GM11168 (cell line): Measurements from ENCODE around the gene GRIK4.

ENCODE experiments used
- in situ Hi-C: fragments of 300-500 bp; cut with MboI; formaldehyde crosslinking; loops from one replicate; pipeline ENCODE4 v1.12.0; 2022; ENCODE audit warnings: low sequenced_read_pairs; ENCODE audit not compliant: unreplicated experiment

Gene GRIK4

DNA sequence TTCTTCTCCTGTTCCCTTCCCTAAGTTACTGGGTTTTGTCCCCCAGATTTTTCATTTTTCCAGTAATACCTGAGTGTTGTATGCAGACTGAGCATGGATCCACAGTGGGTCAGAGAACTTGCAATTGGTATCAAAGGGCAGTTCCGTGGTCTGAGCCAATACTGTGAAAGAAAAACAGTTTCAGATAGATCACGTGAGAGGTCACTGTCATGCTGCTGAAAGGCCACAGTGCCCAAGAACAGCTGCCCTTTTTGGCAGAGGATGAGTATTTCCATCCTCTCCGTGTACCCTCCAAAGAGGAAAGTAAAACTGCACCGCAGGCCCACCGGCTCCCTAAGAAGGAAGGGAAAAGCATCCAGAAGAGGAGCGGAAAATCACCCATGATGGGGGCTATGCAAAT is 439.3 kb downstream of the GRIK4 start:
- in situ Hi-C loops, result no loop called here

DNA sequence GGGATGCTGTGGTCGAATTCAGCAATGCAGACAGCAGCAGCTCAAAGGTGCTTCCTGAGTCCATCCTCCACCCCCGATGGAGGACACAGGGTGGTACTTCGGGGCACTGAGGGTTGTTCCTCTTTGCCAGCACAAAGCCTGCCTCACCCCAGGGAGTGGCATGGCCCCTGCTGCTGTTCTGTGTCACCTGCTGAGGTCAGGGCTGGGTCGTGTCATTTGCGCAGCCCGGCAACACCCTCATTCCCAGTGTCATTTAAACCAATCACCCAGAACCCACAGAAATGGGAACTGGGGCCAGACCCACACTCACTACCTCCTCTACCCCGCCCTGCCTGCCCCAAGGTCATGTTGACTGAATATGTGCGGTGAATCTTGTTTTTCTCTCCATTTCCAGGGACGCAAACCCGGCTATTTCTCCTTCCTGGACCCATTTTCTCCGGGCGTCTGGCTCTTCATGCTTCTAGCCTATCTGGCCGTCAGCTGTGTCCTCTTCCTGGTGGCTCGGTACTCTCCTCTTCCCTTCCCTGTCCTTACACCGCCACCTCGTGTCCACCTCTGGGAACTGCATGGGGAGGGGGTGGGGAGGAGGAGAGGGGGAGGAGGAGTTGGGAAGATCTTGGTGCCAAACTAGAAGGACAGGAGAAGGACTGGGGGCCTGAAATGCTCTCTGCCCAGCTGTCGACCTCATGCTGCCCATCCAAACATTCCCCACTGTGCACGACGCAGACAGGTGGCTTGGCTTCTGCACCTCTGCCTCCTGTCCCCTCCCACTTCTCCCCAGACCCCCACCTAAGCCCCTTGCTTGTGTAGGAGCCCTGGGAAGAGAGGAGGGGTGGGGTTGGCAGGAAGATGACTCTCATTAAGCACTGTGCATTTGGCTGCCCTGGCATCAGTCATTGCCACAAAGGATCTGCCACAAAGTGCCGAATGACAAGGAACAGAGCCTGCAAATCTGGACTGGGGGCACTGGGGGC is 441.2 kb downstream of the GRIK4 start:
- in situ Hi-C loops, result no loop called here

- in situ Hi-C loops, result no loop called here
These were observed 442.8 kb downstream of the GRIK4 start for GRCh38 chr11:120954381-120954780.

DNA sequence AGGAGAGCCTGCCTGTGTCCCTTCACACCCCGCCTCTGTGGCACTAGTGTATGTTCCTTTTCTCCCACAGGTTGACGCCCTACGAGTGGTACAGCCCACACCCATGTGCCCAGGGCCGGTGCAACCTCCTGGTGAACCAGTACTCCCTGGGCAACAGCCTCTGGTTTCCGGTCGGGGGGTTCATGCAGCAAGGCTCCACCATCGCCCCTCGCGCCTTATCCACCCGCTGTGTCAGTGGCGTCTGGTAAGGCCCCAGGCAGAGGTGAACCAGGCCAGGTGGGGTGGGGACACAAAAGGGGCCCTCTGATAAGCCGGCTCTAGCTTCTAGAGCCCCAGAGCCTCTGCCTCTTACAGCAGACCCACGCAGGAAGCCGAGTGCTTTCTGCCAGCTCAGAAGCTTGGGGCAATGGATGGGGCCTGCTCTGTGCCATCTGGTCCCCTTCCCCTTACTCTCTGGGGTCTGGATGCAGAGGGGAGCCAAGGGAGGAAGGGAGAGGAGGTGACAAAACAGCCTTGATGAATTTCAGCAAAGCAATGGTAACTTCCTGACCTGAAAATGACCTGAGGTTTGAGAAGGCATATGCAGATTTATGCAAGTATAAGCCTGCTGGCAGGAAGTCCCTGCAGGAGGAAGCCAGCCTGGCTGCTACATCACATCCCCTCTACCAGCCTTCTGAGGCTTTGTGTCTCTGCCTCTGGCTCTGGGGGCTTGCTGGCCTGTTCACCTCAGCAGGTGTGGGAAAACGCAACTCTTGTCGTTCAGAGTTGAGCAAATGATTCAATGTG is 445.4 kb downstream of the GRIK4 start:
- in situ Hi-C loops, result no loop called here

DNA sequence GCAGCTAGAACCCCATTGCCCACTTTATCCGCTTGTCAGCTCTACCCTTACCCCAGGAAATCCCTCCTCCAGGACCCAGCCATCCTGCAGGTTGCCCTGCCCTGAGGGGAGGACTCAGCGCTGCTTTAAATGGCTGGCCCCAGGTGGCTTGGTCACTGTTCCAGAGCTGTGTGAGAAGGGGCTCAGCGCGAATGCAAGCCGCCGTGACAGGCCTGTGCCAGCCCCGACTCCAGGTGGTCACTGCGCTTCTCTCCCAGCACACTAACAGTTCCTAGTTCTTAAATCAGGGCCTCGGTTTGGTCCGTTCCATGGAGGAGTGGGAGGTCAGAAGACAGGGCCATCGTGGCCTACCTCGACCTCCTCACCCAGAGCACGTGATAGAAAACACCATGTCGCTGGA is 446.6 kb downstream of the GRIK4 start:
- in situ Hi-C loops, result no loop called here

DNA sequence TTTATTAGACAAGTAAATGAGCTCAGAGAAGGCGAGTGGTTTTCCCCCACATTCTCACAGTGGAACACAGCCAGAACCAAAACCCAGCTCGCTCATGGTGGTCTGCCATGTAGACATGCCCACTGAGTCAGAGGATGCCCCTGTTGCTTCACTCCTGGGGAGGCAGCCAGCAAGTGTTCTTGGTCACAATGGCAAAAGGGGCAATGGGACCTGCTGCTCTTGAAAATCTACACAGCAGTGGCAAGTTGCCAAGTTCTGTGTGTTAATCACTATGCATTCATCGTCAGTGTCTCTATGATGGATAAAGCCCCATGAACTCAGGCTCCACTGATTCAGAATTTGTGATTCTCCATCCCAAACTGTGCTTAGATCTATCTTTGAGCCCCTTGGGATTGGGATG is 447.6 kb downstream of the GRIK4 start:
- in situ Hi-C loops, result no loop called here

GRCh38 chr11:120964857-120965256 is 453.3 kb downstream of the GRIK4 start:
- in situ Hi-C loops, result no loop called here

GRCh38 chr11:120966840-120967239 is 455.3 kb downstream of the GRIK4 start:
- in situ Hi-C loops, result no loop called here

- in situ Hi-C loops, result no loop called here
These were observed 458.4 kb downstream of the GRIK4 start for GRCh38 chr11:120969993-120970392.

DNA sequence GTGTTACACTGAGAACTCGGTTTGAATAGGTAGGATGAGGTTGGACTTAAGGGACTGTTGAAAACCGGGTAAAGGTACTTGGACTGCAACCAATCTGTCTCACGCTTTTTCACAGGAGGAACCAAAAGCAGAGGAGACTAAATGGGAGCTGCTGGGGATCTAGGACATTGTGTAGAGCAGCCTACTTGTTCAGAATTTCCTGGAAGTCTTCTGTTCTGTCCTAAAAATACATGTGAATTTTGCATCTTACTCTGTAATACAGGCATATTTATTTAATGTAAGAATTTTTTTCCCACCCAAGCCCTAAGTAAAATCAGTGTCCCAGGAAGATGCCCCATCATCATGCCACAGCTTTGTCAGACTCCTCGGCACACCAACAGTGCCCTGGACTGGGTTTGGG is 460.3 kb downstream of the GRIK4 start:
- in situ Hi-C loops, result no loop called here

DNA sequence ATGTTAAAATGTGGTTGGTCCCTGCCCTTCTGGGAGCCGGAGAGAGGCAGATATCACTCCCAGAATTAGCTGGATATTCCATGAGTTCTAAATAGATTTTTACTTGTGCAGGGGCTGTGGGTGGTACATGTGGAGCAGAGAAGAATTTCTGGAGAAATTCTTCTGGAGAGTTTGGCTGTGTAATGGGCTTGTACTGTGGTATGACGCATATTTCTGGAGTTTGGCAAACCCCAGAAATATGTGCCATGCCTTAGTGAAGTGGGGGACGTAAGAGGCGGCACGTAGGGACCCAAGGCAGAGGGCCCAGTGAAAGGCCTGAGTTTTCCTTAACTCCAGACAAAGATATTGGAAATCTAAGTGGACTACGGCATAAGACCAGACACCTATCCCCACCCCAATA is 461.1 kb downstream of the GRIK4 start:
- in situ Hi-C loops, result no loop called here

GRCh38 chr11:120973501-120973900 is 462.0 kb downstream of the GRIK4 start:
- in situ Hi-C loops, result no loop called here

GRCh38 chr11:120974466-120974865 is 462.9 kb downstream of the GRIK4 start:
- in situ Hi-C loops, result no loop called here

DNA sequence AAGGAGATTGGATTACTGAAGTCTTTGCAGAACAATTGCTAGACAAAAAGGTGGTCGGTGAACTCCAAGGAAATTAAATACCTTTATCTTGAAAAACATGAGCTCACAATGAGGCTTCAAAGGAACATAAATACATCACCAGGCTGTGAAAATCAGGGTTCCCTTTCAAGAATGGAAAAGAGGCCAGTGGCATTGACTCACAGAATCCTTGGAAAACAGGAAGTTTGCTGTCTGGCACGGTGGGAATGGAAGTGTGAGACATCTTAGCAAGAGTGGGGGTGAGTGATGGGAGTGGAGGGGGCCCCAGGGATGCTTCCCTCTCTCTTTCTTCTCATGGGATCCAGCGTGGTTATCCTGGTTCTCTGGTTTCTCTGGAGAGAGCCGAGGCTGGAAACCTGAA is 463.4 kb downstream of the GRIK4 start:
- in situ Hi-C loops, result no loop called here

GRCh38 chr11:120977266-120978137 is 466.0 kb downstream of the GRIK4 start:
- in situ Hi-C loops, result no loop called here

- in situ Hi-C loops, result no loop called here
These were observed 467.2 kb downstream of the GRIK4 start for GRCh38 chr11:120978701-120979100.

DNA sequence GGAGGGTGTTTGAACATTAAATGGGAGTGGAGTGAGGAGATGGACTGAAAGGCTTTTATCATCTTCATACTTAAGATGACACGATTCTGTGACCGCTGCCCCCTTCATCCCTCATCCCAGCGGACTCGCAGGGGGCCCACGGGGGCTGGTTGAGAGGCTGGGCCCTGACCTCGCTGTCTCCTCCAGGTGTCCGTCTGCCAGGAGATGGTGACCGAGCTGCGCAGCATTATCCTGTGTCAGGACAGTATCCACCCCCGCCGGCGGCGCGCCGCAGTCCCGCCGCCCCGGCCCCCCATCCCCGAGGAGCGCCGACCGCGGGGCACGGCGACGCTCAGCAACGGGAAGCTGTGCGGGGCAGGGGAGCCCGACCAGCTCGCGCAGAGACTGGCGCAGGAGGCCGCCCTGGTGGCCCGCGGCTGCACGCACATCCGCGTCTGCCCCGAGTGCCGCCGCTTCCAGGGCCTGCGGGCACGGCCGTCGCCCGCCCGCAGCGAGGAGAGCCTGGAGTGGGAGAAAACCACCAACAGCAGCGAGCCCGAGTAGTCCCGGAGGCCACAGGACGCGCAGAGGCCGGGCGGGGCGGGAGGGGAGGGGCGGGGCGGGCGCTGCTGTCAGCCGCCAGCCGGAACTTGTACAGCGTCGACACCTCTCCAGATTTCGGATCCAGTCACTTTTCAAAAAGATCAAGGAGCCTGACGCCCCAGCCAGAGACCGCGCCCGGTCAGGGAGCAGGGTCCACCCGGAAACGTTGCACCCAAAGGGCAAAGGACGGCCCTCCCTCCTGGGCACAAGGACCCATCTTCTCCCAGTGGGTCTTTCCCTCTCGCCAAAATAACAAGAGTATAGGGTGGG is 474.4 kb downstream of the GRIK4 start:
- in situ Hi-C loops, result no loop called here

- in situ Hi-C loops, result no loop called here
These were observed 477.1 kb downstream of the GRIK4 start for GRCh38 chr11:120988603-120989002.

- in situ Hi-C loops, result no loop called here
These were observed 480.5 kb downstream of the GRIK4 start for GRCh38 chr11:120991830-120992686.
